AG04449 (cell line): ENCODE results near the gene CD164L2.
A peak's percentile ranks its signal among the peaks of the same experiment; 100 is the strongest.

Source experiments
- CTCF ChIA-PET: fragments of 350-600 bp; formaldehyde crosslinking; extraction: SDS; loops from one replicate; lab custom pipeline; 2021; ENCODE audit warnings: antibody characterized with exemption; lab: Yijun Ruan, JAX
- POLR2A ChIA-PET: fragments of 400-600, 350-600 bp; formaldehyde crosslinking; extraction: SDS; loops from one replicate; lab custom pipeline; 2020; ENCODE audit warnings: antibody characterized with exemption, inconsistent platforms; lab: Yijun Ruan, JAX
- DNase-seq: peaks from one replicate; pipeline ENCODE4 v3.0.0-alpha.2; 2010; ENCODE audit warnings: low read depth, low spot score
- H3K4me3 ChIP-seq: 2 replicates; pipeline ENCODE4 v1.5.1; 2011; ENCODE audit warnings: low read depth, mild to moderate bottlenecking, control low read depth, low read length
- TF ChIP-seq, protein P1 (sequence below): IDR thresholded peaks from one replicate; pipeline ENCODE4 v1.5.1; 2011; ENCODE audit warnings: mild to moderate bottlenecking, moderate library complexity, low read length, control low read depth, inconsistent platforms; ENCODE audit not compliant: insufficient read depth; ENCODE audit errors: missing control alignments

CD164L2 gene

GRCh38 chr1:27416387-27417111, 33.4 kb upstream of the CD164L2 start:
- TF ChIP-seq, protein P1, sequence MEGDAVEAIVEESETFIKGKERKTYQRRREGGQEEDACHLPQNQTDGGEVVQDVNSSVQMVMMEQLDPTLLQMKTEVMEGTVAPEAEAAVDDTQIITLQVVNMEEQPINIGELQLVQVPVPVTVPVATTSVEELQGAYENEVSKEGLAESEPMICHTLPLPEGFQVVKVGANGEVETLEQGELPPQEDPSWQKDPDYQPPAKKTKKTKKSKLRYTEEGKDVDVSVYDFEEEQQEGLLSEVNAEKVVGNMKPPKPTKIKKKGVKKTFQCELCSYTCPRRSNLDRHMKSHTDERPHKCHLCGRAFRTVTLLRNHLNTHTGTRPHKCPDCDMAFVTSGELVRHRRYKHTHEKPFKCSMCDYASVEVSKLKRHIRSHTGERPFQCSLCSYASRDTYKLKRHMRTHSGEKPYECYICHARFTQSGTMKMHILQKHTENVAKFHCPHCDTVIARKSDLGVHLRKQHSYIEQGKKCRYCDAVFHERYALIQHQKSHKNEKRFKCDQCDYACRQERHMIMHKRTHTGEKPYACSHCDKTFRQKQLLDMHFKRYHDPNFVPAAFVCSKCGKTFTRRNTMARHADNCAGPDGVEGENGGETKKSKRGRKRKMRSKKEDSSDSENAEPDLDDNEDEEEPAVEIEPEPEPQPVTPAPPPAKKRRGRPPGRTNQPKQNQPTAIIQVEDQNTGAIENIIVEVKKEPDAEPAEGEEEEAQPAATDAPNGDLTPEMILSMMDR, result peak; percentile 61
- H3K4me3 ChIP-seq, result no peak overlapping the region
- CTCF ChIA-PET, result interaction anchor here (0.7 to 11.6 kb wide), 35 partner anchors 8 to 314 kb away, joined by 3 to 143 read pairs (median 5); partner anchors contain the start of gene AHDC1
- no peak for DNase-seq
- POLR2A ChIA-PET, result interaction anchor here (1.0 kb wide), 1 partner anchor 183 kb away, joined by 3 read pairs; no protein-coding TSS in a partner anchor

- H3K4me3 ChIP-seq, result no peak overlapping the region
- TF ChIP-seq, protein P1, result no peak
- POLR2A ChIA-PET, result interaction anchor here (0.6 kb wide), 1 partner anchor 117 kb away, joined by 3 read pairs; no protein-coding TSS in a partner anchor
- DNase-seq, result no peak
- CTCF ChIA-PET, result interaction anchor here (0.7 to 11.6 kb wide), 8 partner anchors 12 to 248 kb away, joined by 3 to 143 read pairs (median 8); partner anchors contain the start of gene AHDC1
Measured at GRCh38 chr1:27414091-27414490, 31.0 kb upstream of the CD164L2 start.

GRCh38 chr1:27413004-27413403, 29.9 kb upstream of the CD164L2 start:
- TF ChIP-seq, protein P1, result no peak
- CTCF ChIA-PET, result interaction anchor here (0.9 to 11.6 kb wide), 9 partner anchors 8 to 256 kb away, joined by 3 to 143 read pairs (median 4); partner anchors contain the start of gene AHDC1
- DNase-seq, result no peak
- H3K4me3 ChIP-seq, result no peak overlapping the region
- POLR2A ChIA-PET, result no interaction called here

DNA sequence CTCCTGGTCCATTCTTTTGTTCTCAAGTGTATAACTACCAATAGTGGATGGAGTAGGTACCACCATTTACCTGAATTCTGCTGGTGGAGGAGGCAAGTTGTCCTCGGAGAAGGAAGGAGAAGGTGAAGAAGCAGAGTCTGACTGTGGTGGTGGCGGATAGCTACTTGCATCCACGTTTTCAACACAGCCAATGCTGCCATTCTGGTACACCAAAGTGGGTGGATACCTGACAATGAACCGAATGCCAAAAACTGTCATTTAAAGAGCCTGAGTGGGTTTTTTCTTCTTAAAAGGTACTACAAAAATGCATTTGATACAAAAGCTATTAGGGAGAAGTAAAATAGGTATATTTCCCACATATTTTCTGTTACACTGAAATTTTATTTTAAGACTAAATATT, 29.4 kb upstream of the CD164L2 start:
- ChIA-PET CTCF (interaction anchor here (0.9 to 11.6 kb wide), 9 partner anchors 9 to 257 kb away, joined by 3 to 143 read pairs (median 4); partner anchors contain the start of gene AHDC1), POLR2A (no interaction called here)
- no peak overlapping the region for H3K4me3 ChIP-seq
- TF ChIP-seq, protein P1, result no peak
- no peak for DNase-seq

GRCh38 chr1:27410709-27411108, 27.6 kb upstream of the CD164L2 start:
- CTCF ChIA-PET, result interaction anchor here (0.8 to 11.6 kb wide), 9 partner anchors 11 to 196 kb away, joined by 3 to 143 read pairs (median 5); partner anchors contain the start of genes AHDC1 and GPR3
- DNase-seq, result no peak
- POLR2A ChIA-PET, result no interaction called here
- TF ChIP-seq, protein P1, result no peak
- no peak overlapping the region for H3K4me3 ChIP-seq

DNA sequence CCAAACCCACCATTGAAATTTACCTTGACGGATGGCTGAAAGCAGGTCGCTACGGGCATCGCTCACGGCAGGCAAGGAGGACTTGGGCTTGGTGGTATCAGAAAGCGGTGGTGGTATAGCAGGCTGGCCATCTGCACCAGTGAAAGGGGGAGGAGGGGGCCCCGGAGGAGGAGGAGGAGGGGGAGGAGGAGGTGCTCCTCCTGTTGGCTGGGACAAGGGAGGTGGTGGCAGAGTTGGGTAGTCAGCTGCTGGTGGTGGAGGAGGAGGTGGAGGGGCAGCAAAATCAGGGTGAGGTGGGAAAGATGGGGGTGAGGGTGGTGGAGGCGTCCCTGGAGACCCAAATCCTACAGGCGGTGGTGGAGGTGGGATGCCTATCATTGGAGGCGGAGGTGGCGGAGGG, 26.5 kb upstream of the CD164L2 start:
- DNase-seq, result no peak
- no peak overlapping the region for H3K4me3 ChIP-seq
- ChIA-PET POLR2A (no interaction called here), CTCF (interaction anchor here (1.1 to 11.6 kb wide), 5 partner anchors 14 to 199 kb away, joined by 3 to 143 read pairs (median 5); partner anchors contain the start of gene AHDC1)
- TF ChIP-seq, protein P1, result no peak
